Esophagus muscularis mucosa (tissue), 4 donors: ENCODE data around the gene SPDYE18. TPM values are rescaled to one million over a fixed set of nuclear protein-coding genes. Genes with fewer than 3 reads are reported as not detected.
A peak's percentile ranks its signal among the peaks of the same experiment; 100 is the strongest.
"Not testable (repeated sequence)": the region's sequence is repeated elsewhere in the genome, so short reads cannot be mapped to it uniquely, and the experiment has no call there.

Source experiments
- DNase-seq: peaks from one replicate; pipeline ENCODE4 v3.0.0-alpha.2; 2017; ENCODE audit errors: extremely low spot score
- H3K27ac ChIP-seq, 4 donors: fragments of 200-600 bp; sonication (generic); replicated peaks in 1 of 4; 1 replicate in 3 of 4; 2 replicates in 1 of 4; pipeline ENCODE4 v1.5.1; 2016 to 2019; ENCODE audit warnings: mild to moderate bottlenecking in 1 of 4
- H3K27me3 ChIP-seq, 4 donors: fragments of 200-600 bp; sonication (generic); one replicate each; pipeline versions ENCODE4 v1.5.1 to v1.6.0; 2016 to 2019
- H3K36me3 ChIP-seq, 4 donors: fragments of 200-600 bp; sonication (generic); one replicate each; pipeline ENCODE4 v1.5.1; 2016 to 2019
- H3K4me1 ChIP-seq, 4 donors: fragments of 200-600 bp; sonication (generic); one replicate each; pipeline ENCODE4 v1.5.1; 2016 to 2019
- H3K4me3 ChIP-seq, 4 donors: fragments of 200-600 bp; sonication (generic); 1 replicate in 2 of 4; 2 replicates in 2 of 4; pipeline ENCODE4 v1.5.1; 2016 to 2019; ENCODE audit warnings: mild to moderate bottlenecking in 4 of 4, moderate library complexity in 1 of 4
- H3K9me3 ChIP-seq, 4 donors: fragments of 200-600 bp; sonication (generic); 1 replicate in 3 of 4; 2 replicates in 1 of 4; pipeline ENCODE4 v1.5.1; 2016 to 2019
- WGBS: methylation state at CpG from one replicate; pipeline ENCODE4 v1.1.5; 2018; 5-methylcytosine and 5-hydroxymethylcytosine counted together
- intact Hi-C: fragments of 100-400 bp; cut with DNase I; formaldehyde crosslinking; loops from one replicate; pipeline ENCODE4 v1.15.1; 2023
- small RNA-seq, 3 donors: library from RNA; depleted of rRNA; stranded (forward); fragments of <200 nt; gene quantifications; one replicate each; pipeline ENCODE3, GENCODE V24; 2016
- total RNA-seq, 4 donors: library from RNA; depleted of rRNA; stranded (reverse); fragments of >200 nt; gene quantifications; one replicate each; pipeline versions ENCODE4 v1.1.0 to v1.2.1, GENCODE V29; 2016

The SPDYE18 gene
- total RNA-seq, 4 donors from 2014 or later = 0.32 to 2.8 (median 1.0) TPM

DNA sequence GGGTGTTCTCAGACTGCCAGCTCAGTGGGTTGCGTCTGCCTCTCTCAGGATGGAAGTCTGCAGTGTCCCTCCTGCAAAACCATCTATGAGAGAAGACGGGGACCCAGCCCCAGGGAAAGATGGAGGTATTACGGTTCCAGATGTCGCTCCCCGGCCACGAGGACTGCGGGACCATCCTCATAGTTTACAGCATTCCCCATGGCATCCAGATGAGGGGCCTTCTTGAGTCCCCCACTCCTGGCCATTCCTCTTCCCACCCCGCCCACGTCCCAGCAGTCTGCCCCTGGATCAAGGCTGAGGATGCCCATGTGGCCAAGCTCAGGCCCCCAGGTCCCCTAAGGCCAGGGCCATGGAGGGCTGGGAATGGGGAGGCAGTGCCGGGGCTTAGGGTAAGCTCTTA, 59.1 kb downstream of the SPDYE18 start:
- H3K27ac ChIP-seq, intact Hi-C loops, H3K4me3 ChIP-seq, H3K27me3 ChIP-seq, H3K9me3 ChIP-seq: not testable (repeated sequence)
- H3K36me3 ChIP-seq = peaks cover 0 to 21% (median 10%) of the 10 kb centered on the region in 4 donors
- WGBS = 100% methylated on average over 9 of the region's 10 CpGs
- DNase-seq = peak; percentile 55
- peaks cover 0 to 16% (median 6%) of the 10 kb centered on the region in 4 donors for H3K4me1 ChIP-seq

- H3K27ac ChIP-seq, intact Hi-C loops, H3K9me3 ChIP-seq, H3K27me3 ChIP-seq, H3K4me3 ChIP-seq: not testable (repeated sequence)
- peak; percentile 29 for DNase-seq
- Histone ChIP-seq H3K4me1 (peaks cover 0 to 11% (median 1%) of the 10 kb centered on the region in 4 donors), H3K36me3 (peaks cover 0 to 21% (median 10%) of the 10 kb centered on the region in 4 donors)
- WGBS = 83% methylated on average over 1 of the region's 21 CpGs
Measured at GRCh38 chr7:77002678-77003233, 59.6 kb downstream of the SPDYE18 start.

DNA sequence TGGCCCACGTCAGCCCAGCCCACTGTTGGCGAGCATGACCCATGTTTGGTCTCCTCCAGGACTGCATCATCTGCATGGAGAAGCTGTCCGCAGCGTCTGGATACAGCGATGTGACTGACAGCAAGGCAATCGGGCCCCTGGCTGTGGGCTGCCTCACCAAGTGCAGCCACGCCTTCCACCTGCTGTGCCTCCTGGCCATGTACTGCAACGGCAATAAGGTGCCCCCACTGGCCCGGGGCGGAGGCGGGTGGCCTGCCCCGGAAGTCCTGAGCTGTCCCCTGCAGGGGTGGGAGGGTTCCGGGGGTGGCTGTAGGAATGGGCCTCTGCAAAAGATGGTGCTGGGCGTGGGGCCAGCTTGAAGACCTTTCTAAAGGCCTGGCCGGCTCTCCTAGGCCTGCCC, 60.3 kb downstream of the SPDYE18 start:
- no CpG with 5 or more reads among the region's 15 CpGs for WGBS
- H3K36me3 ChIP-seq = peaks cover 0 to 21% (median 10%) of the 10 kb centered on the region in 4 donors
- H3K27me3 ChIP-seq = not testable (repeated sequence)

More for the DNA sequence above, 60.3 kb downstream of the SPDYE18 start:
- H3K27ac ChIP-seq, H3K4me3 ChIP-seq, H3K4me1 ChIP-seq, H3K9me3 ChIP-seq, intact Hi-C loops: not testable (repeated sequence)
- DNase-seq = peak; percentile 55

Small RNA genes within 50 kb of the gene (small RNA-seq; reads per million reads assigned to genes)
- gene RF00019 = 0 reads per million in 3 donors

Other genes with a start within 250 kb of the SPDYE18 start
- not detected for gene SPDYE17, start 30.2 kb downstream of the SPDYE18 start, total RNA-seq
- gene CCDC146, start 60.1 kb upstream of the SPDYE18 start, total RNA-seq = 10 to 100 TPM; 14.1 to 21.0 (median 16.2) TPM
- gene FGL2, start 137.3 kb upstream of the SPDYE18 start, total RNA-seq = 100 to 1,000 TPM; 217 to 349 (median 305) TPM